Type B pancreatic cell (in vitro differentiated cells): ENCODE data around the gene KCNJ4. TPM values are rescaled to one million over a fixed set of nuclear protein-coding genes. Genes with fewer than 3 reads are reported as not detected.
"Not testable (repeated sequence)": the region's sequence is repeated elsewhere in the genome, so short reads cannot be mapped to it uniquely, and the experiment has no call there.

Experiments
- DNase-seq: peaks from one replicate; pipeline ENCODE4 v3.0.0; 2021; ENCODE audit warnings: mixed read lengths; ENCODE audit not compliant: unreplicated experiment; ENCODE audit errors: extremely low spot score
- H3K27ac Mint-ChIP-seq: 2 replicates; pipeline ENCODE4 v1.8.0; 2021; ENCODE audit warnings: mild to moderate bottlenecking, mixed read lengths
- H3K27me3 Mint-ChIP-seq: 2 replicates; pipeline ENCODE4 v1.8.0; 2021; ENCODE audit warnings: mixed read lengths
- H3K36me3 Mint-ChIP-seq: 2 replicates; pipeline ENCODE4 v1.8.0; 2021; ENCODE audit warnings: mixed read lengths
- H3K4me1 Mint-ChIP-seq: one replicate; pipeline ENCODE4 v1.8.0; 2021; ENCODE audit warnings: mixed read lengths; ENCODE audit not compliant: unreplicated experiment
- H3K4me3 Mint-ChIP-seq: 2 replicates; pipeline ENCODE4 v1.8.0; 2021; ENCODE audit warnings: mild to moderate bottlenecking, mixed read lengths
- H3K9me3 Mint-ChIP-seq: 2 replicates; pipeline ENCODE4 v1.8.0; 2021; ENCODE audit warnings: mixed read lengths
- CTCF ChIP-seq: fragments of 200-600 bp; sonication (generic); conservative IDR thresholded peaks from 2 replicates; pipeline ENCODE4 v1.5.0; 2021; ENCODE audit warnings: antibody characterized with exemption, mild to moderate bottlenecking
- total RNA-seq: library from RNA; stranded (reverse); gene quantifications from 2 replicates; pipeline ENCODE4 v1.2.1, GENCODE V29; 2021; ENCODE audit warnings: low replicate concordance

The KCNJ4 gene
- total RNA-seq, 1 donor from 2014 or later, result 2.0 TPM

- not testable (repeated sequence) for H3K9me3 Mint-ChIP-seq, DNase-seq, H3K4me3 Mint-ChIP-seq, H3K27me3 Mint-ChIP-seq, H3K36me3 Mint-ChIP-seq, H3K27ac Mint-ChIP-seq
- H3K4me1 Mint-ChIP-seq, result peaks cover 24% of the 10 kb centered on the region
Measured at GRCh38 chr22:38389428-38389818, 65.6 kb downstream of the KCNJ4 start.

- H3K27me3 Mint-ChIP-seq, H3K36me3 Mint-ChIP-seq, DNase-seq, H3K27ac Mint-ChIP-seq, H3K4me3 Mint-ChIP-seq, H3K9me3 Mint-ChIP-seq: not testable (repeated sequence)
- peaks cover 17% of the 10 kb centered on the region for H3K4me1 Mint-ChIP-seq
Measured at GRCh38 chr22:38388506-38389427, 66.2 kb downstream of the KCNJ4 start.

GRCh38 chr22:38386918-38387317 is 68.1 kb downstream of the KCNJ4 start:
- not testable (repeated sequence) for H3K27me3 Mint-ChIP-seq, H3K4me3 Mint-ChIP-seq, H3K9me3 Mint-ChIP-seq, H3K4me1 Mint-ChIP-seq, H3K36me3 Mint-ChIP-seq, DNase-seq, H3K27ac Mint-ChIP-seq

- Mint-ChIP-seq H3K27ac (no peak overlapping the region), H3K9me3 (no peaks in the 10 kb centered on the region), H3K4me1 (no peaks in the 10 kb centered on the region), H3K27me3 (no peaks in the 10 kb centered on the region), H3K36me3 (peaks cover 11% of the 10 kb centered on the region), H3K4me3 (no peak overlapping the region)
- DNase-seq, result no peak
- TF ChIP-seq CTCF, result no peak
Measured at GRCh38 chr22:38383417-38383816, 71.6 kb downstream of the KCNJ4 start.

GRCh38 chr22:38381371-38381770 is 73.6 kb downstream of the KCNJ4 start:
- H3K4me1 Mint-ChIP-seq, DNase-seq, H3K27ac Mint-ChIP-seq, H3K4me3 Mint-ChIP-seq, H3K9me3 Mint-ChIP-seq, H3K27me3 Mint-ChIP-seq: not testable (repeated sequence)
- H3K36me3 Mint-ChIP-seq, result peaks cover 18% of the 10 kb centered on the region

Other genes with a start within 250 kb of the KCNJ4 start
- gene TMEM184B, start 182.2 kb downstream of the KCNJ4 start, total RNA-seq, result 66.7 and 83.3 TPM in 2 replicates
- gene CSNK1E, start 137.8 kb downstream of the KCNJ4 start, total RNA-seq, result 199 and 219 TPM in 2 replicates
- gene KDELR3, start 12.9 kb upstream of the KCNJ4 start, total RNA-seq, result 10.6 and 24.2 TPM in 2 replicates
- 377 and 531 TPM in 2 replicates for gene DDX17, start 51.1 kb upstream of the KCNJ4 start, total RNA-seq
- 2.5 and 5.6 TPM in 2 replicates for gene DMC1, start 115.0 kb upstream of the KCNJ4 start, total RNA-seq
- gene FAM227A, start 201.2 kb upstream of the KCNJ4 start, total RNA-seq, result 5.0 and 11.2 TPM in 2 replicates
- gene CBY1, start 201.4 kb upstream of the KCNJ4 start, total RNA-seq, result 48.9 and 53.5 TPM in 2 replicates
- gene TOMM22, start 226.8 kb upstream of the KCNJ4 start, total RNA-seq, result 80.8 and 91.6 TPM in 2 replicates
- 43.4 and 51.8 TPM in 2 replicates for gene JOSD1, start 245.7 kb upstream of the KCNJ4 start, total RNA-seq